Measurements from ENCODE around the gene SEPTIN11. TPM values are rescaled to one million over a fixed set of nuclear protein-coding genes. Genes with fewer than 3 reads are reported as not detected.
A peak's percentile ranks its signal among the peaks of the same experiment; 100 is the strongest.

Gene SEPTIN11
- total RNA-seq, 1 experiment from 2014 or later, result 125 TPM

DNA sequence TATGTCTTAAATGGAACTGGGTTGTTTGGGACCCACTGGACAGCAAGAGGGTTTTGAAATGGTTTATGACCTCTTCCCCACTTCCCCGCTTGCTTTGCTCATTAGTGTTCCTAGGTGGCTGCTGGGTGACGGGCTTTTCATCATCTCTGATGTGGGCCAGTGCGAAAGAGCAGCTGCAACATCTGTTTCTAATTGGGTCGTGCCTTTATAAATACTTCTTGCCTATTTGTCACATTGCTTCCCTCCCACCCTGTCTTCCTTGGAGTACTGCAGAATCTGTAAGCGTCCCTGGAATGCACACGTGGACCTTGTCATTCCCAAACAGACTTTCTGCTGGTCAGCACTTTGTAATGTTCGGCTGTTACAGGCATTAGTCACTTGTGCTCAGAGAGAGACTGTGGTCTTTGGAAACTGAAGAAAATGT is 35.2 kb downstream of the SEPTIN11 start:
- POLR2A ChIA-PET, result no interaction called here
- peak; percentile 15; the same call in 1 of the 2 replicates for ATAC-seq
- H3K4me3 Mint-ChIP-seq, result no peak overlapping the region

DNA sequence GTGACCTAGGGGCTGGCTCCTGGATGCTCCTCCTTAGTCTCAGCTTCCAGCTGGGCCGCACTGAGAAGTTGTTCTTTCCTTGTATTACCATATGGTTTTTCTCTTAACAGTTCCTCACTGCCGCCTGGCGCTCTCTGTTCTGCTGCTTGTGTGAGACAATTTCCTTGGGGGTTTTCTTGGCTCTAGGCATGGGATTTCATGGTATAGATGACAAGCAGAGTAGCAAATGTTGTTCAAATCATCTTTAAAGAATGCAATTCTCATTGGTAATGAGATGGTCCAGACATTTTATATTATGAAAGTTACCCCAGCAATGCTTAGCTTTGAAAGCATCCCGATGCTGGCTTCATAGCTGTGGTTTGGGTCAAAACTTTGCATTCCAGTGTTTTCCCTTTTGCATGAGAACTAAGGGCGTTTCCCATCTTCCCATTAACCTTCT is 37.6 kb downstream of the SEPTIN11 start:
- ChIA-PET CTCF (interaction anchor here (1.0 to 2.1 kb wide), 3 partner anchors 15 to 59 kb away, joined by 3 to 7 read pairs (median 5); partner anchors contain the start of gene SEPTIN11), POLR2A (no interaction called here)
- Mint-ChIP-seq H3K9me3 (peaks cover 9% of the 10 kb centered on the region), H3K4me1 (peaks cover 73% of the 10 kb centered on the region), H3K27ac (peak overlapping the region; percentile 46; the same call in 1 of the 2 replicates), H3K4me3 (no peak overlapping the region), H3K27me3 (ENCODE audit: low read depth) (no peaks in the 10 kb centered on the region), H3K36me3 (peaks cover 8% of the 10 kb centered on the region)
- DNase-seq (ENCODE audit: low spot score), result peak; percentile 29
- ATAC-seq, result peak; percentile 81
- TF ChIP-seq EMX1 (CRISPR knock-in tag; IDR thresholded peaks at IDR 0.05), result no peak
- TF ChIP-seq, protein P1, sequence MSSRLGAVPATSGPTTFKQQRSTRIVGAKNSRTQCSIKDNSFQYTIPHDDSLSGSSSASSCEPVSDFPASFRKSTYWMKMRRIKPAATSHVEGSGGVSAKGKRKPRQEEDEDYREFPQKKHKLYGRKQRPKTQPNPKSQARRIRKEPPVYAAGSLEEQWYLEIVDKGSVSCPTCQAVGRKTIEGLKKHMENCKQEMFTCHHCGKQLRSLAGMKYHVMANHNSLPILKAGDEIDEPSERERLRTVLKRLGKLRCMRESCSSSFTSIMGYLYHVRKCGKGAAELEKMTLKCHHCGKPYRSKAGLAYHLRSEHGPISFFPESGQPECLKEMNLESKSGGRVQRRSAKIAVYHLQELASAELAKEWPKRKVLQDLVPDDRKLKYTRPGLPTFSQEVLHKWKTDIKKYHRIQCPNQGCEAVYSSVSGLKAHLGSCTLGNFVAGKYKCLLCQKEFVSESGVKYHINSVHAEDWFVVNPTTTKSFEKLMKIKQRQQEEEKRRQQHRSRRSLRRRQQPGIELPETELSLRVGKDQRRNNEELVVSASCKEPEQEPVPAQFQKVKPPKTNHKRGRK (CRISPR knock-in tag; IDR thresholded peaks at IDR 0.05; ENCODE audit: borderline replicate concordance), result no peak
- no peak for TF ChIP-seq PRDM15 (CRISPR knock-in tag; IDR thresholded peaks at IDR 0.05)
- no peak for TF ChIP-seq ZNF532 (CRISPR knock-in tag; IDR thresholded peaks at IDR 0.05; ENCODE audit: borderline replicate concordance)
- TF ChIP-seq, protein P2, sequence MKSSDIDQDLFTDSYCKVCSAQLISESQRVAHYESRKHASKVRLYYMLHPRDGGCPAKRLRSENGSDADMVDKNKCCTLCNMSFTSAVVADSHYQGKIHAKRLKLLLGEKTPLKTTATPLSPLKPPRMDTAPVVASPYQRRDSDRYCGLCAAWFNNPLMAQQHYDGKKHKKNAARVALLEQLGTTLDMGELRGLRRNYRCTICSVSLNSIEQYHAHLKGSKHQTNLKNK (CRISPR knock-in tag; IDR thresholded peaks at IDR 0.05), result no peak
- no peak for TF ChIP-seq FOXJ3 (CRISPR knock-in tag; IDR thresholded peaks at IDR 0.05; ENCODE audit: borderline replicate concordance)
- no peak for TF ChIP-seq ZNF423 (CRISPR knock-in tag; IDR thresholded peaks at IDR 0.05)
- no peak for TF ChIP-seq USF2 (CRISPR knock-in tag; IDR thresholded peaks at IDR 0.05)
- no peak for TF ChIP-seq CREB1 (CRISPR knock-in tag; IDR thresholded peaks at IDR 0.05)
- TF ChIP-seq TEAD1 (CRISPR knock-in tag; IDR thresholded peaks at IDR 0.05), result no peak
- TF ChIP-seq, protein P3, sequence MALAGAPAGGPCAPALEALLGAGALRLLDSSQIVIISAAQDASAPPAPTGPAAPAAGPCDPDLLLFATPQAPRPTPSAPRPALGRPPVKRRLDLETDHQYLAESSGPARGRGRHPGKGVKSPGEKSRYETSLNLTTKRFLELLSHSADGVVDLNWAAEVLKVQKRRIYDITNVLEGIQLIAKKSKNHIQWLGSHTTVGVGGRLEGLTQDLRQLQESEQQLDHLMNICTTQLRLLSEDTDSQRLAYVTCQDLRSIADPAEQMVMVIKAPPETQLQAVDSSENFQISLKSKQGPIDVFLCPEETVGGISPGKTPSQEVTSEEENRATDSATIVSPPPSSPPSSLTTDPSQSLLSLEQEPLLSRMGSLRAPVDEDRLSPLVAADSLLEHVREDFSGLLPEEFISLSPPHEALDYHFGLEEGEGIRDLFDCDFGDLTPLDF (CRISPR knock-in tag; IDR thresholded peaks at IDR 0.05), result no peak
- TF ChIP-seq TEAD4 (CRISPR knock-in tag; IDR thresholded peaks at IDR 0.05), result no peak
- no peak for TF ChIP-seq ZNF425 (CRISPR knock-in tag; conservative IDR thresholded peaks at IDR 0.05)
- no peak for TF ChIP-seq ATF2 (CRISPR knock-in tag; IDR thresholded peaks at IDR 0.05; ENCODE audit: borderline replicate concordance, low read depth)
- TF ChIP-seq ZNF317 (CRISPR knock-in tag; IDR thresholded peaks at IDR 0.05; ENCODE audit: borderline replicate concordance, low read depth), result no peak
- TF ChIP-seq IRF1 (CRISPR knock-in tag; IDR thresholded peaks at IDR 0.05), result no peak

More for the DNA sequence above, 35.2 kb downstream of the SEPTIN11 start:
- TF ChIP-seq IRF2 (CRISPR knock-in tag; IDR thresholded peaks at IDR 0.05; ENCODE audit: borderline replicate concordance, low read depth), result no peak
- no peak for TF ChIP-seq SMAD4 (CRISPR knock-in tag; IDR thresholded peaks at IDR 0.05)
- CTCF ChIA-PET, result interaction anchor here (1.7 kb wide), 1 partner anchor 23 kb away, joined by 5 read pairs; no protein-coding TSS in a partner anchor
- Mint-ChIP-seq H3K9me3 (peaks cover 2% of the 10 kb centered on the region), H3K4me1 (peaks cover 81% of the 10 kb centered on the region), H3K27ac (peak overlapping the region; percentile 69), H3K36me3 (peaks cover 2% of the 10 kb centered on the region), H3K27me3 (ENCODE audit: low read depth) (no peaks in the 10 kb centered on the region)
- DNase-seq (ENCODE audit: low spot score), result no peak
